ENCODE results near the gene MAPK12.

The MAPK12 gene

DNA sequence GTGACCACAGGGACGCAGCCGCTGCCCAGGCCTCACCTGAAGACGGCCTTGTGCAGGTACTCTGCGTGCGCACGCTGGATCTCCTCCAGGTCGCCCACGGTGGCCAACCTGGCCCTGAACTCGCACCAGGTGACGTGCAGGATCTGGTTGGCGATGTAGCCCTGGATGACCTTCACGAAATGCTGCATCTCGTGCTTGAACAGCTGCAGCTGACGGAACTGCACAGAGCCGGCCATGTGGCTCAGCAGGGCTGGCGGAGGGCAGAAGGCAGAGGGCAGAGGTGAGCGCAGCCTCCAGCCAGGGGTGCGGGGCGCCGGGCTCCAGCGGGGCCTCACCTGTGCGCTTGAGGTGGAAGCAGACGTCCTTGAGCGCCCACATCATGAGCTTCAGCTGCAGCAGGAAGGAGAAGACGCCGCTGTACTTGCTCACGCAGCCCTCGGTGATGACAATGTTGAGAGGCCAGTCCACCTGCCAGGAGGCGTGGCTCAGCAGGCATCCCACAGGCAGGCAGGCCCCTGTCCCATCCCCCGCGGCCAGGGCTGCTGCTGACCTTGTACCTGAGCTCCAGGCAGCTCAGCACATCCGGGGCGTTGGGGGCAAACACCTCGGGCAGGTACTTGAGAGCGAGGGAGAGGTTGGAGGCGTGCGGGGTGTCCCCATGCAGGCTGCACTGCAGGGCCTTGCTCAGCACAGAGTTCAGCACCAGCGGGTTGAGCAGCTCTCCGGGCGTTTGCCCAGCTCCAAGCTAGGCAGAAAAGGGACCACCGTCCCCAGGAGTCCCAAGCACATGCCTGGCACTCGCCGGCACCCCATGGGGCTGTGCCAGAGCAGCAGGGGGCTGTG lies 43.1 kb downstream of the MAPK12 start:
- H3K4me3 ChIP-seq (ENCODE audit: control insufficient read depth, low read depth, low read length), result no peak overlapping the region
- TF ChIP-seq CTCF (IDR thresholded peaks at IDR 0.05; ENCODE audit: control insufficient read depth, insufficient read depth, low read depth, low read length, missing control alignments), result no peak
- DNase-seq (ENCODE audit: low read depth), result no peak

DNA sequence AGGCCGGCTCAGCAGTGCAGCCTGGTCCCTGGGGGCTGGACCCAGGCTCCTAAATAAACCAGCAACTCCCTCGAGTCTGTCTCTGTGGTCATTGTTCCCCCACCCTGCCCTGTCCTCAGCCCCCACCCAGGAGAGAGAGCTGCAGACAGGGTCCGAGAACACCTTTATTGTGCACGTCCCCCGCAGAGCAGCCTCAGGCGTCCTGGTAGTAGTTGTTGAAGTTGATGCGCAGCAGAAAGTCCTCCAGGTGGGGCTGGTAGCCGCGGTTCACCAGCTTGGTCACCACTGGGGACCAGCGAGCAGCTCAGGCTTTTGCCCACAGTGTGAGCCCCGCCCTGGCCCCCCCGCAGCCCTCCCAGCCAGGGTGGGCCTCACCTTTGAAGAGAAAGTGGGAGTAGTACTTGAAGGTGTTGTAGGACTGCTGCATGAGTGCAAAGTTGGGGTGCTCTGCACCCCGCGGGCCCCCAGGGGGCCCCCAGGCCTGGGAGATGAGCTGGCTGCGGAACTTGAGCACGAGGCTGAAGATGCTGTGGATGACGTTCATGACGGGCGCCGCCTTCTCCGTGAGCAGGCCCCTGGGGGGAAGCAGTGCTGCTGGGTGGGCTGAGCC lies 43.8 kb downstream of the MAPK12 start:
- DNase-seq (ENCODE audit: low read depth), result no peak
- no peak for TF ChIP-seq CTCF (IDR thresholded peaks at IDR 0.05; ENCODE audit: control insufficient read depth, insufficient read depth, low read depth, low read length, missing control alignments)
- no peak overlapping the region for H3K4me3 ChIP-seq (ENCODE audit: control insufficient read depth, low read depth, low read length)

GRCh38 chr22:50216684-50217520 lies 44.6 kb downstream of the MAPK12 start:
- DNase-seq (ENCODE audit: low read depth), result no peak
- no peak for TF ChIP-seq CTCF (IDR thresholded peaks at IDR 0.05; ENCODE audit: control insufficient read depth, insufficient read depth, low read depth, low read length, missing control alignments)
- H3K4me3 ChIP-seq (ENCODE audit: control insufficient read depth, low read depth, low read length), result no peak overlapping the region

GRCh38 chr22:50216055-50216683 lies 45.3 kb downstream of the MAPK12 start:
- no peak for DNase-seq (ENCODE audit: low read depth)
- no peak overlapping the region for H3K4me3 ChIP-seq (ENCODE audit: control insufficient read depth, low read depth, low read length)
- no peak for TF ChIP-seq CTCF (IDR thresholded peaks at IDR 0.05; ENCODE audit: control insufficient read depth, insufficient read depth, low read depth, low read length, missing control alignments)

DNA sequence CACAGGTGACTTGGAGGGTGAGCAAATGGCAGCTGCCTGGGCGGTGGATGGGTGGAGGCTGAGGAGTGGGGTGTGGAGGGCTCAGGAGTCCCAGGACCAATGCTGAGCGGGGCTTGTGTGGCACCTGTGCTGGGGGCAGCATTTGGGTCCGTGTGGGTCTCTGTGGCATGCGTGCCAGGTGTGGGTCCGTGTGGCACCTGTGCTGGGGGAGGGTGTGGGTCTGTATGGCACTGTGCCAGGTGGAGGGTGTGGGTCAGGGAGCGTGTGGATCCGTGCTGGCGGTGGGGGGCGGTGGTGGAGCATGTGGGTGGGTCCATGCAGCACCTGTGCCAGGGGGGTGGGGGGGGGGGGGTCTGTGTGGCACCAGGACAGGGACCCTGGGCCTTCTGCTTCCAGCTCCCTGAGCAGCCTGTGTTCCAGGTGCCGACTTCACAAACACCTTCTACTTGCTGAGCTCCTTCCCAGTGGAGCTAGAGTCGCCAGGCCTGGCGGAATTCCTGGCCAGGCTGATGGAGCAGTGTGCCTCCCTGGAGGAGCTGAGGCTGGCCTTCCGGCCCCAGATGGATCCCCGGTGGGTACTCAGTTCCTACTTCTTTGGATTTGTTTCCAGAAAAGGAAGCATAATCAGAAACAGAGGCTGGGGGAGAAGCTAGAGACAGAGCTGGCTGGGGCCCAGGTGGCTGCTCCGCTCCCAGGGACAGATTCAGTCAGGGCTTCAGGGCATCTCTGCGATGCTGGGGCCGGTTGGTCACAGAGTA lies 46.0 kb downstream of the MAPK12 start:
- TF ChIP-seq CTCF (IDR thresholded peaks at IDR 0.05; ENCODE audit: control insufficient read depth, insufficient read depth, low read depth, low read length, missing control alignments), result no peak
- no peak for DNase-seq (ENCODE audit: low read depth)
- no peak overlapping the region for H3K4me3 ChIP-seq (ENCODE audit: control insufficient read depth, low read depth, low read length)
